ENCODE results near the gene DNMBP. TPM values are rescaled to one million over a fixed set of nuclear protein-coding genes. Genes with fewer than 3 reads are reported as not detected.

Gene DNMBP
- total RNA-seq, 1 donor from 2014 or later: 2.7 TPM

GRCh38 chr10:99828464-99828863 is 181.3 kb downstream of the DNMBP start:
- DNase-seq: no peak

- DNase-seq: no peak
Measured at GRCh38 chr10:99827936-99828335, 181.8 kb downstream of the DNMBP start.

Other genes with a start within 250 kb of the DNMBP start
- 0.16 TPM for gene ABCC2, start 227.3 kb downstream of the DNMBP start, total RNA-seq
- gene CPN1, start 71.9 kb upstream of the DNMBP start, total RNA-seq: not detected
- gene ERLIN1, start 176.1 kb upstream of the DNMBP start, total RNA-seq: 9.8 TPM
- gene CHUK, start 219.6 kb upstream of the DNMBP start, total RNA-seq: 25.9 TPM

Measured in occipital lobe (tissue), 2 donors.